A673 (cell line): ENCODE results near the gene GABRR1. TPM values are rescaled to one million over a fixed set of nuclear protein-coding genes. Genes with fewer than 3 reads are reported as not detected.

ENCODE experiments used
- BruUV-seq: library from RNA; stranded (reverse); fragments of 400-500 nt; replicated peaks from 2 replicates; lab custom pipeline; 2021; lab: Mats Ljungman, UMichigan
- CTCF ChIA-PET: fragments of 300-600 bp; sonication (Branson Sonifier 250); formaldehyde crosslinking; loops from one replicate; lab custom pipeline; 2022; ENCODE audit warnings: antibody characterized with exemption; lab: Charles Lee
- POLR2A ChIA-PET: fragments of 300-600 bp; sonication (Branson Sonifier 250); formaldehyde crosslinking; loops from one replicate; lab custom pipeline; 2022; ENCODE audit warnings: antibody characterized with exemption; ENCODE audit not compliant: low non-redundant PET; lab: Charles Lee
- DNase-seq: peaks from one replicate; pipeline ENCODE4 v3.0.0-alpha.2; 2015; ENCODE audit warnings: low spot score
- H3K27ac ChIP-seq: fragments of 200-600 bp; sonication (generic); 2 replicates; pipeline ENCODE4 v1.5.1; 2016; ENCODE audit warnings: mixed run types, low read depth, mild to moderate bottlenecking, mixed read lengths, antibody characterized with exemption, low read length; ENCODE audit not compliant: poor library complexity, severe bottlenecking
- H3K27me3 ChIP-seq: fragments of 200-600 bp; sonication (generic); replicated peaks from 2 replicates; pipeline ENCODE4 v1.6.1; 2017; ENCODE audit warnings: mixed run types, low read depth, mild to moderate bottlenecking, mixed read lengths, antibody characterized with exemption, low read length; ENCODE audit not compliant: insufficient read depth, poor library complexity
- H3K36me3 ChIP-seq: fragments of 200-600 bp; sonication (generic); 2 replicates; pipeline ENCODE4 v1.6.1; 2016; ENCODE audit warnings: mixed run types, mild to moderate bottlenecking, mixed read lengths, antibody characterized with exemption, low read length; ENCODE audit not compliant: insufficient read depth, poor library complexity, severe bottlenecking
- H3K4me1 ChIP-seq: fragments of 200-600 bp; sonication (generic); 2 replicates; pipeline ENCODE4 v1.6.1; 2017; ENCODE audit warnings: mixed run types, mild to moderate bottlenecking, mixed read lengths, antibody characterized with exemption, low read length; ENCODE audit not compliant: insufficient read depth, poor library complexity, severe bottlenecking
- H3K4me3 ChIP-seq: fragments of 200-600 bp; sonication (generic); 2 replicates; pipeline ENCODE4 v1.5.1; 2016; ENCODE audit warnings: low read depth, mixed run types, mild to moderate bottlenecking, mixed read lengths, low read length; ENCODE audit not compliant: poor library complexity, severe bottlenecking
- H3K9me3 ChIP-seq: fragments of 200-600 bp; sonication (generic); 2 replicates; pipeline ENCODE4 v1.6.1; 2016; ENCODE audit warnings: mixed run types, low read depth, mild to moderate bottlenecking, mixed read lengths, antibody characterized with exemption, low read length; ENCODE audit not compliant: poor library complexity, severe bottlenecking
- EZH2 ChIP-seq: fragments of 200-600 bp; sonication (generic); IDR thresholded peaks from 2 replicates; pipeline ENCODE4 v1.6.1; 2017; ENCODE audit warnings: borderline replicate concordance, low read depth, mild to moderate bottlenecking, mixed read lengths, antibody characterized with exemption, low read length; ENCODE audit not compliant: poor library complexity, severe bottlenecking
- intact Hi-C: fragments of 100-400 bp; cut with micrococcal nuclease; formaldehyde crosslinking; loops from one replicate; pipeline ENCODE4 v1.10.0; 2022; ENCODE audit not compliant: unreplicated experiment
- total RNA-seq: library from RNA; stranded (reverse); gene quantifications from 2 replicates; pipeline ENCODE4 v1.2.3, GENCODE V29; 2021
- TF ChIP-seq, protein P1 (sequence below): fragments of 300-800, 200-600 bp; sonication (generic); conservative IDR thresholded peaks from 2 replicates; pipeline ENCODE4 v1.5.1; 2017; ENCODE audit warnings: low read depth, mild to moderate bottlenecking, antibody characterized with exemption, low read length, moderate library complexity, mixed read lengths

GABRR1 gene
- total RNA-seq, 1 experiment from 2014 or later, result 0.67 TPM

GRCh38 chr6:89134723-89135122 is 82.4 kb downstream of the GABRR1 start:
- POLR2A ChIA-PET, result no interaction called here

DNA sequence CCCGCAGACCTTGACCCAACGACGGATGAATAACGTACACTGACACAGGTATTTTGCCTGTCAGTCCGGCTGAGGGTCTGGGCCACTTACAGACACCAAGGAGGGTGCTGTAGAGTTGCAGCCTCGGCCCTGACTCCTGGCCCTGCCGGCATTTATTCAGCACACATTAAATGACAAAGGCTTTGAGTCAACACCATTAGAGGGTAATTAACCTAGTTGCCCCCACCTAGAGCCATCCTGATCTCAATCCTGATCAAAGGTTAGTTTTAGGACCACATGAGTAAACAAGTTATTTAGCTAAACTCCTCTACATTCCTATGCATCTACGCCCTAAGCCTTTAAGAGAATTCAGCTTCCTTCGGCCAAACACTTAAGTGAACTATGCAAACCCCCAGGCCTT is 83.2 kb downstream of the GABRR1 start:
- no peak overlapping the region for H3K27ac ChIP-seq
- no peaks in the 10 kb centered on the region for H3K27me3 ChIP-seq
- no TSS peak for BruUV-seq
- ChIA-PET CTCF (no interaction called here), POLR2A (no interaction called here)
- no peak overlapping the region for H3K4me3 ChIP-seq
- no peaks in the 10 kb centered on the region for H3K4me1 ChIP-seq
- no peaks in the 10 kb centered on the region for H3K9me3 ChIP-seq
- no peak for DNase-seq
- no peaks in the 10 kb centered on the region for H3K36me3 ChIP-seq
- no peak for TF ChIP-seq EZH2
- TF ChIP-seq, protein P1, sequence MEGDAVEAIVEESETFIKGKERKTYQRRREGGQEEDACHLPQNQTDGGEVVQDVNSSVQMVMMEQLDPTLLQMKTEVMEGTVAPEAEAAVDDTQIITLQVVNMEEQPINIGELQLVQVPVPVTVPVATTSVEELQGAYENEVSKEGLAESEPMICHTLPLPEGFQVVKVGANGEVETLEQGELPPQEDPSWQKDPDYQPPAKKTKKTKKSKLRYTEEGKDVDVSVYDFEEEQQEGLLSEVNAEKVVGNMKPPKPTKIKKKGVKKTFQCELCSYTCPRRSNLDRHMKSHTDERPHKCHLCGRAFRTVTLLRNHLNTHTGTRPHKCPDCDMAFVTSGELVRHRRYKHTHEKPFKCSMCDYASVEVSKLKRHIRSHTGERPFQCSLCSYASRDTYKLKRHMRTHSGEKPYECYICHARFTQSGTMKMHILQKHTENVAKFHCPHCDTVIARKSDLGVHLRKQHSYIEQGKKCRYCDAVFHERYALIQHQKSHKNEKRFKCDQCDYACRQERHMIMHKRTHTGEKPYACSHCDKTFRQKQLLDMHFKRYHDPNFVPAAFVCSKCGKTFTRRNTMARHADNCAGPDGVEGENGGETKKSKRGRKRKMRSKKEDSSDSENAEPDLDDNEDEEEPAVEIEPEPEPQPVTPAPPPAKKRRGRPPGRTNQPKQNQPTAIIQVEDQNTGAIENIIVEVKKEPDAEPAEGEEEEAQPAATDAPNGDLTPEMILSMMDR, result no peak
- intact Hi-C loops, result no loop called here

More at GRCh38 chr6:89134723-89135122, 82.4 kb downstream of the GABRR1 start:
- no peaks in the 10 kb centered on the region for H3K36me3 ChIP-seq
- H3K4me1 ChIP-seq, result no peaks in the 10 kb centered on the region
- H3K27ac ChIP-seq, result no peak overlapping the region
- no TSS peak for BruUV-seq
- TF ChIP-seq, protein P1, result no peak
- TF ChIP-seq EZH2, result no peak
- CTCF ChIA-PET, result no interaction called here
- intact Hi-C loops, result no loop called here
- H3K4me3 ChIP-seq, result no peak overlapping the region
- H3K27me3 ChIP-seq, result no peaks in the 10 kb centered on the region
- DNase-seq, result no peak
- no peaks in the 10 kb centered on the region for H3K9me3 ChIP-seq

DNA sequence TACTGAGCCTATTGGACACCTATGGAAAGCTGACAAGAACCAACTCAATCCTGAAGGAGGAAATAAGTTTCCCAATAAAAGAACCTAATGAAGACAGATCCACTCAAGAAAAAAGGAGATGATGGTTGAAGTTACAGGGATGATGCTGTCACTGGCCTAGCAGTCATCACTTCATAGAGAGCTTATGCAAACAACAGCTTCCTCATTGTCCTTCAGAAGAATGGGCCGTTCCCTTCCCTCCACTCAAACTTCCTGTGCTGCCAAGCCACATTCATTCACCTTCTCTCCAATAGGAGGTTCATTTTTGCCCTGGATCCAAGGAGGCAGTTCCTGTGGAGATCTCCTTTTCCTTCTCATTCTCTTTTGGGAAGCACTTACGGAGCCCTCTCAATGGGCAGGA is 85.1 kb downstream of the GABRR1 start:
- ChIA-PET POLR2A (no interaction called here), CTCF (no interaction called here)
- Histone ChIP-seq H3K27ac (no peak overlapping the region), H3K9me3 (no peaks in the 10 kb centered on the region), H3K4me1 (no peaks in the 10 kb centered on the region), H3K4me3 (no peak overlapping the region), H3K27me3 (no peaks in the 10 kb centered on the region), H3K36me3 (no peaks in the 10 kb centered on the region)
- DNase-seq, result no peak
- intact Hi-C loops, result no loop called here
- no TSS peak for BruUV-seq
- no peak for TF ChIP-seq EZH2
- TF ChIP-seq, protein P1, result no peak
